ENCODE data around the gene EPHA7.

DNA sequence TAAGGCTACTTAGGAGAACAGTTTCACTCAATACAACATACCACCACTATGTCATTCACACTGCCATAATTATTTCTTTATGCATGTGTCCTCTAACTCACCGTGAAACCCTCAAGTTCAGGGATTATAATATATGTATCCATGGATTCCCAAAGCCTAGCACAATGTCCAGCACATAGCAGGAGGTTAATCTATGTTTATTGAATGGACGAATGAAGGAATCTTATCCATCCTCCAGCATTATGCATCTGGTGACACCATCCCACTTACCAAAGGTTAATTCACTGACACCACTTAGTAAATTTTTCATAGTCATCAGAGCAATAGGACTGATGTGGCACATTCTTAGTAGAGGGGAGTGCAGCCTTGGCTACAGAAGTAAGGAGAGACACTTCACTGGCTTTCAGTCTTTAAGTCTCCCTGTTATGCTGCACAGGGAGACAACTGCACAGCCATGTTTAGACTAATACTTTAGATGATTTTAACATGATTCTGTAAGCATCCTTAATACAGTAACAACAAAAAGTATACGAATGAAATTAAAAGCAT is 49.7 kb downstream of the EPHA7 start:
- TF ChIP-seq EZH2 (IDR thresholded peaks at IDR 0.05; ENCODE audit: borderline replicate concordance, low read depth, low read length, poor library complexity, severe bottlenecking), result no peak
- TF ChIP-seq, protein P1, sequence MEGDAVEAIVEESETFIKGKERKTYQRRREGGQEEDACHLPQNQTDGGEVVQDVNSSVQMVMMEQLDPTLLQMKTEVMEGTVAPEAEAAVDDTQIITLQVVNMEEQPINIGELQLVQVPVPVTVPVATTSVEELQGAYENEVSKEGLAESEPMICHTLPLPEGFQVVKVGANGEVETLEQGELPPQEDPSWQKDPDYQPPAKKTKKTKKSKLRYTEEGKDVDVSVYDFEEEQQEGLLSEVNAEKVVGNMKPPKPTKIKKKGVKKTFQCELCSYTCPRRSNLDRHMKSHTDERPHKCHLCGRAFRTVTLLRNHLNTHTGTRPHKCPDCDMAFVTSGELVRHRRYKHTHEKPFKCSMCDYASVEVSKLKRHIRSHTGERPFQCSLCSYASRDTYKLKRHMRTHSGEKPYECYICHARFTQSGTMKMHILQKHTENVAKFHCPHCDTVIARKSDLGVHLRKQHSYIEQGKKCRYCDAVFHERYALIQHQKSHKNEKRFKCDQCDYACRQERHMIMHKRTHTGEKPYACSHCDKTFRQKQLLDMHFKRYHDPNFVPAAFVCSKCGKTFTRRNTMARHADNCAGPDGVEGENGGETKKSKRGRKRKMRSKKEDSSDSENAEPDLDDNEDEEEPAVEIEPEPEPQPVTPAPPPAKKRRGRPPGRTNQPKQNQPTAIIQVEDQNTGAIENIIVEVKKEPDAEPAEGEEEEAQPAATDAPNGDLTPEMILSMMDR (conservative IDR thresholded peaks at IDR 0.05; ENCODE audit: low read depth, low read length), result no peak

Measured in A673 (cell line).